ENCODE results near the gene EFNA4.

DNA sequence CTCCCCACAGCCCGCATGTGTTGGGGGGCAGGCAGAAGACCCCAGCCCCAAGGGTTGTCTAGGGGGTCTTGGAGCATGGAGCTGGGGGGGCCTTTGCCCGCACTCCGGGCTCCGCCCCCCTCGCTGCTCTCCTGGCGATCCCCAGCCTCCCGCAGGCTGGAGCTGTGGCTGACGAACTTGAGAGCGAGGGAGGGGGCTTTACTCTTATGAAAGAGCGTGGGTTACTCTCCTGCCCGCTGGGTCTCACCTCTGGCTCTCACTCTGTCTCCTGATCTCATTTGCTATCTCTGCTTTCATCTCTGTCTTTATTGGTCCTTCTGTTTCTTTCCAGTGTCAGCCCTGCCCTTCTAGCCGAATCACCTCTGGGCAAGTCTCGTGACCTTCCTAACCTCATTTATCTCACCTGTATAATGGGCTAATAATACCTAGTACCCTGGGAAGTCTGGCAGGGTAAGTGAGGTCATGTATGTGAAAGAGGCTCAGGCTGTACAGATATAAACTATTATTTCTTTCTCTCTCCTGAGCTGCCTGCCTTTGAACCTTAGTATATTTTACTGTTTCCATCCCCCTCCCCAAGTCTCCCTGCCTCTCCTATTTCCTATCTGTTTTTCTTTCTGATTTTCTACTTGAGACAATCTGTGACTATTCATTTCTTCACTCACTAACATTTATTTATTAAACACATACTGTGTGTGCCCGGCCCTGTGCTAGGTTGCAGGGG, 731 bp downstream of the EFNA4 start:
- TF ChIP-seq EZH2 (IDR thresholded peaks at IDR 0.05; ENCODE audit: borderline replicate concordance, low read depth, low read length, poor library complexity, severe bottlenecking) (no peak), CTCF (conservative IDR thresholded peaks at IDR 0.05; ENCODE audit: low read depth, low read length) (no peak)
